Hematopoietic multipotent progenitor cell (in vitro differentiated cells): ENCODE data around the gene NCL. TPM values are rescaled to one million over a fixed set of nuclear protein-coding genes. Genes with fewer than 3 reads are reported as not detected.
"Not testable (repeated sequence)": the region's sequence is repeated elsewhere in the genome, so short reads cannot be mapped to it uniquely, and the experiment has no call there.

Experiments used
- DNase-seq, 3 donors: peaks; one replicate each; pipeline ENCODE4 v3.0.0-alpha.2; 2011 to 2015; ENCODE audit warnings: low read depth in 2 of 3, low spot score in 2 of 3
- total RNA-seq: library from RNA; depleted of rRNA; stranded (reverse); fragments of >200 nt; gene quantifications from one replicate; pipeline ENCODE4 v1.2.3, GENCODE V29; 2012

NCL gene
- total RNA-seq, 1 donor: 158 TPM

GRCh38 chr2:231431606-231432005 lies 32.7 kb downstream of the NCL start:
- DNase-seq: no peak

GRCh38 chr2:231430437-231430836 lies 33.8 kb downstream of the NCL start:
- DNase-seq: not testable (repeated sequence)

- no peak for DNase-seq
Observed at GRCh38 chr2:231429901-231430300, 34.4 kb downstream of the NCL start.

- no peak for DNase-seq
Observed at GRCh38 chr2:231429152-231429551, 35.1 kb downstream of the NCL start.

GRCh38 chr2:231427116-231427515 lies 37.2 kb downstream of the NCL start:
- no peak for DNase-seq

GRCh38 chr2:231425811-231426703 lies 38.2 kb downstream of the NCL start:
- no peak for DNase-seq

- no peak for DNase-seq
Observed at GRCh38 chr2:231425291-231425810, 38.9 kb downstream of the NCL start.

- no peak for DNase-seq
Observed at GRCh38 chr2:231423176-231423575, 41.1 kb downstream of the NCL start.

GRCh38 chr2:231422056-231422455 lies 42.2 kb downstream of the NCL start:
- no peak for DNase-seq

GRCh38 chr2:231421051-231421580 lies 43.2 kb downstream of the NCL start:
- no peak for DNase-seq

GRCh38 chr2:231418820-231419640 lies 45.3 kb downstream of the NCL start:
- DNase-seq: no peak

GRCh38 chr2:231415029-231415428 lies 49.3 kb downstream of the NCL start:
- no peak for DNase-seq

GRCh38 chr2:231413921-231414476 lies 50.3 kb downstream of the NCL start:
- no peak for DNase-seq

GRCh38 chr2:231413456-231413855 lies 50.8 kb downstream of the NCL start:
- DNase-seq: no peak

GRCh38 chr2:231412618-231412963 lies 51.7 kb downstream of the NCL start:
- DNase-seq: no peak

GRCh38 chr2:231411831-231412617 lies 52.3 kb downstream of the NCL start:
- DNase-seq: peak in 2 of 3 donors; percentile 84 to 89

GRCh38 chr2:231411237-231411636 lies 53.0 kb downstream of the NCL start:
- no peak for DNase-seq

GRCh38 chr2:231410293-231411004 lies 53.8 kb downstream of the NCL start:
- peak in 1 of 3 donors; percentile 36 for DNase-seq

GRCh38 chr2:231409776-231410175 lies 54.5 kb downstream of the NCL start:
- no peak for DNase-seq

- not testable (repeated sequence) for DNase-seq
Observed at GRCh38 chr2:231408304-231408703, 56.0 kb downstream of the NCL start.
